Measurements from ENCODE around the gene LRGUK.
"Not testable (repeated sequence)": the region's sequence is repeated elsewhere in the genome, so short reads cannot be mapped to it uniquely, and the experiment has no call there.

Gene LRGUK

GRCh38 chr7:134186027-134186426 lies 58.9 kb downstream of the LRGUK start:
- DNase-seq (ENCODE audit: low spot score): no peak

GRCh38 chr7:134186801-134187200 lies 59.7 kb downstream of the LRGUK start:
- DNase-seq (ENCODE audit: low spot score): no peak

- DNase-seq (ENCODE audit: low spot score): no peak
Observed at GRCh38 chr7:134187893-134188292, 60.8 kb downstream of the LRGUK start.

- DNase-seq (ENCODE audit: low spot score): no peak
Observed at GRCh38 chr7:134188311-134188710, 61.2 kb downstream of the LRGUK start.

GRCh38 chr7:134189559-134189958 lies 62.4 kb downstream of the LRGUK start:
- DNase-seq (ENCODE audit: low spot score): no peak

- no peak for DNase-seq (ENCODE audit: low spot score)
Observed at GRCh38 chr7:134191876-134192275, 64.7 kb downstream of the LRGUK start.

GRCh38 chr7:134193240-134193639 lies 66.1 kb downstream of the LRGUK start:
- DNase-seq (ENCODE audit: low spot score): no peak

GRCh38 chr7:134195252-134195651 lies 68.1 kb downstream of the LRGUK start:
- DNase-seq (ENCODE audit: low spot score): no peak

GRCh38 chr7:134196439-134196838 lies 69.3 kb downstream of the LRGUK start:
- DNase-seq (ENCODE audit: low spot score): no peak

GRCh38 chr7:134197345-134197744 lies 70.2 kb downstream of the LRGUK start:
- DNase-seq (ENCODE audit: low spot score): no peak

- no peak for DNase-seq (ENCODE audit: low spot score)
Observed at GRCh38 chr7:134200970-134201369, 73.8 kb downstream of the LRGUK start.

- DNase-seq (ENCODE audit: low spot score): no peak
Observed at GRCh38 chr7:134201569-134202261, 74.6 kb downstream of the LRGUK start.

GRCh38 chr7:134203186-134203889 lies 76.2 kb downstream of the LRGUK start:
- DNase-seq (ENCODE audit: low spot score): no peak

GRCh38 chr7:134209322-134210015 lies 82.3 kb downstream of the LRGUK start:
- no peak for DNase-seq (ENCODE audit: low spot score)

- DNase-seq (ENCODE audit: low spot score): no peak
Observed at GRCh38 chr7:134210227-134210626, 83.1 kb downstream of the LRGUK start.

- no peak for DNase-seq (ENCODE audit: low spot score)
Observed at GRCh38 chr7:134210976-134211663, 84.0 kb downstream of the LRGUK start.

- no peak for DNase-seq (ENCODE audit: low spot score)
Observed at GRCh38 chr7:134211817-134212216, 84.7 kb downstream of the LRGUK start.

GRCh38 chr7:134212576-134213546 lies 85.7 kb downstream of the LRGUK start:
- DNase-seq (ENCODE audit: low spot score): no peak

- no peak for DNase-seq (ENCODE audit: low spot score)
Observed at GRCh38 chr7:134220236-134220635, 93.1 kb downstream of the LRGUK start.

- DNase-seq (ENCODE audit: low spot score): not testable (repeated sequence)
Observed at GRCh38 chr7:134231296-134231695, 104.2 kb downstream of the LRGUK start.

GRCh38 chr7:134234216-134234615 lies 107.1 kb downstream of the LRGUK start:
- DNase-seq (ENCODE audit: low spot score): no peak

Measured in hematopoietic multipotent progenitor cell treated with erythropoietin and hydrocortisone succinate and interleukin-3 and kit ligand, for 17 days (in vitro differentiated cells).